ENCODE data around the gene SKAP2. TPM values are rescaled to one million over a fixed set of nuclear protein-coding genes. Genes with fewer than 3 reads are reported as not detected.

The SKAP2 gene
- total and polyA plus RNA-seq, 7 experiments from 2014 or later = 2.7 to 31.4 (median 3.1) TPM

GRCh38 chr7:26787701-26788100 is 76.7 kb downstream of the SKAP2 start:
- Mint-ChIP-seq H3K36me3 (peaks cover 0 to 5% (median 0%) of the 10 kb centered on the region in 5 donors), H3K4me3 (no peak overlapping the region), H3K27me3 (peaks cover 0 to 17% (median 3%) of the 10 kb centered on the region in 5 donors), H3K4me1 (peaks cover 0 to 3% (median 0%) of the 10 kb centered on the region in 7 donors), H3K27ac (no peak overlapping the region), H3K9me3 (peaks cover 0 to 6% (median 0%) of the 10 kb centered on the region in 11 donors)
- no peak for DNase-seq
- POLR2A ChIA-PET = no interaction called here
- intact Hi-C loops (cut with micrococcal nuclease) = no loop called here
- no peak overlapping the region for H3K27ac ChIP-seq (ENCODE audit: low read depth, low read length)
- H3K4me3 ChIP-seq (ENCODE audit: low read length) = no peak overlapping the region
- H3K27me3 ChIP-seq (ENCODE audit: control insufficient read depth in 2 of 2, insufficient read depth in 2 of 2, low read length in 2 of 2) = no peaks in the 10 kb centered on the region
- H3K36me3 ChIP-seq (ENCODE audit: control insufficient read depth in 2 of 3, insufficient read depth in 3 of 3, low read length in 3 of 3) = no peaks in the 10 kb centered on the region
- no peak for ATAC-seq
- H3K9me3 ChIP-seq (ENCODE audit: control insufficient read depth in 2 of 3, low read length in 3 of 3) = no peaks in the 10 kb centered on the region
- CTCF ChIA-PET = no interaction called here
- H3K4me1 ChIP-seq (ENCODE audit: control insufficient read depth in 2 of 2, insufficient read depth in 2 of 2, low read length in 2 of 2) = no peaks in the 10 kb centered on the region

GRCh38 chr7:26784118-26784517 is 80.3 kb downstream of the SKAP2 start:
- DNase-seq = no peak
- H3K36me3 Mint-ChIP-seq = peaks cover 0 to 5% (median 0%) of the 10 kb centered on the region in 5 donors
- Histone ChIP-seq H3K4me1 (ENCODE audit: control insufficient read depth in 2 of 2, insufficient read depth in 2 of 2, low read length in 2 of 2) (no peaks in the 10 kb centered on the region), H3K27me3 (ENCODE audit: control insufficient read depth in 2 of 2, insufficient read depth in 2 of 2, low read length in 2 of 2) (no peaks in the 10 kb centered on the region), H3K4me3 (ENCODE audit: low read length) (no peak overlapping the region), H3K9me3 (ENCODE audit: control insufficient read depth in 2 of 3, low read length in 3 of 3) (no peaks in the 10 kb centered on the region), H3K27ac (ENCODE audit: low read depth, low read length) (no peak overlapping the region), H3K36me3 (ENCODE audit: control insufficient read depth in 2 of 3, insufficient read depth in 3 of 3, low read length in 3 of 3) (no peaks in the 10 kb centered on the region)
- ChIA-PET POLR2A (no interaction called here), CTCF (no interaction called here)
- H3K4me1 Mint-ChIP-seq = peaks cover 0 to 3% (median 0%) of the 10 kb centered on the region in 7 donors
- peaks cover 0 to 6% (median 0%) of the 10 kb centered on the region in 11 donors for H3K9me3 Mint-ChIP-seq
- intact Hi-C loops (cut with micrococcal nuclease) = no loop called here
- H3K27ac Mint-ChIP-seq = no peak overlapping the region
- H3K4me3 Mint-ChIP-seq = no peak overlapping the region
- H3K27me3 Mint-ChIP-seq = peaks cover 2 to 17% (median 4%) of the 10 kb centered on the region in 5 donors
- no peak for ATAC-seq

GRCh38 chr7:26782501-26782900 is 81.9 kb downstream of the SKAP2 start:
- H3K27ac Mint-ChIP-seq = no peak overlapping the region
- no peak overlapping the region for H3K4me3 ChIP-seq (ENCODE audit: low read length)
- intact Hi-C loops (cut with micrococcal nuclease) = no loop called here

GRCh38 chr7:26779978-26780595 is 84.3 kb downstream of the SKAP2 start:
- no peak overlapping the region for H3K4me3 ChIP-seq (ENCODE audit: low read length)
- intact Hi-C loops (cut with micrococcal nuclease) = no loop called here
- no peak overlapping the region for H3K27ac ChIP-seq (ENCODE audit: low read depth, low read length)
- peaks cover 0 to 6% (median 0%) of the 10 kb centered on the region in 11 donors for H3K9me3 Mint-ChIP-seq
- H3K27me3 ChIP-seq (ENCODE audit: control insufficient read depth in 2 of 2, insufficient read depth in 2 of 2, low read length in 2 of 2) = no peaks in the 10 kb centered on the region
- no peaks in the 10 kb centered on the region for H3K4me1 Mint-ChIP-seq
- peaks cover 0 to 12% (median 2%) of the 10 kb centered on the region in 5 donors for H3K27me3 Mint-ChIP-seq
- ChIA-PET CTCF (interaction anchor here (1.1 kb wide), 1 partner anchor 8 kb away, joined by 3 read pairs; no protein-coding TSS in a partner anchor), POLR2A (no interaction called here)
- H3K4me3 Mint-ChIP-seq = no peak overlapping the region
- no peaks in the 10 kb centered on the region for H3K4me1 ChIP-seq (ENCODE audit: control insufficient read depth in 2 of 2, insufficient read depth in 2 of 2, low read length in 2 of 2)
- DNase-seq = no peak
- no peak for ATAC-seq
- H3K36me3 ChIP-seq (ENCODE audit: control insufficient read depth in 2 of 3, insufficient read depth in 3 of 3, low read length in 3 of 3) = no peaks in the 10 kb centered on the region
- no peaks in the 10 kb centered on the region for H3K9me3 ChIP-seq (ENCODE audit: control insufficient read depth in 2 of 3, low read length in 3 of 3)
- H3K27ac Mint-ChIP-seq = no peak overlapping the region
- peaks cover 0 to 5% (median 0%) of the 10 kb centered on the region in 5 donors for H3K36me3 Mint-ChIP-seq

More at GRCh38 chr7:26782501-26782900, 81.9 kb downstream of the SKAP2 start:
- ChIA-PET CTCF (no interaction called here), POLR2A (no interaction called here)
- Histone ChIP-seq H3K4me1 (ENCODE audit: control insufficient read depth in 2 of 2, insufficient read depth in 2 of 2, low read length in 2 of 2) (no peaks in the 10 kb centered on the region), H3K27ac (ENCODE audit: low read depth, low read length) (no peak overlapping the region), H3K9me3 (ENCODE audit: control insufficient read depth in 2 of 3, low read length in 3 of 3) (no peaks in the 10 kb centered on the region), H3K27me3 (ENCODE audit: control insufficient read depth in 2 of 2, insufficient read depth in 2 of 2, low read length in 2 of 2) (no peaks in the 10 kb centered on the region), H3K36me3 (ENCODE audit: control insufficient read depth in 2 of 3, insufficient read depth in 3 of 3, low read length in 3 of 3) (no peaks in the 10 kb centered on the region)
- no peak for DNase-seq
- Mint-ChIP-seq H3K4me3 (no peak overlapping the region), H3K4me1 (peaks cover 0 to 3% (median 0%) of the 10 kb centered on the region in 7 donors), H3K27me3 (peaks cover 0 to 12% (median 4%) of the 10 kb centered on the region in 5 donors), H3K9me3 (peaks cover 0 to 6% (median 0%) of the 10 kb centered on the region in 11 donors), H3K36me3 (peaks cover 0 to 5% (median 0%) of the 10 kb centered on the region in 5 donors)
- ATAC-seq = no peak

GRCh38 chr7:26777385-26777784 is 87.0 kb downstream of the SKAP2 start:
- DNase-seq (no peak), ATAC-seq (no peak)
- Mint-ChIP-seq H3K4me3 (no peak overlapping the region), H3K36me3 (no peaks in the 10 kb centered on the region), H3K27me3 (peaks cover 0 to 6% (median 2%) of the 10 kb centered on the region in 5 donors), H3K9me3 (no peaks in the 10 kb centered on the region), H3K27ac (no peak overlapping the region), H3K4me1 (no peaks in the 10 kb centered on the region)
- ChIA-PET CTCF (no interaction called here), POLR2A (no interaction called here)
- H3K4me3 ChIP-seq (ENCODE audit: low read length) = no peak overlapping the region
- H3K4me1 ChIP-seq (ENCODE audit: control insufficient read depth in 2 of 2, insufficient read depth in 2 of 2, low read length in 2 of 2) = no peaks in the 10 kb centered on the region
- intact Hi-C loops (cut with micrococcal nuclease) = no loop called here
- H3K9me3 ChIP-seq (ENCODE audit: control insufficient read depth in 2 of 3, low read length in 3 of 3) = no peaks in the 10 kb centered on the region
- no peaks in the 10 kb centered on the region for H3K36me3 ChIP-seq (ENCODE audit: control insufficient read depth in 2 of 3, insufficient read depth in 3 of 3, low read length in 3 of 3)
- H3K27me3 ChIP-seq (ENCODE audit: control insufficient read depth in 2 of 2, insufficient read depth in 2 of 2, low read length in 2 of 2) = no peaks in the 10 kb centered on the region
- H3K27ac ChIP-seq (ENCODE audit: low read depth, low read length) = no peak overlapping the region

GRCh38 chr7:26760501-26760900 is 103.9 kb downstream of the SKAP2 start:
- Histone ChIP-seq H3K4me3 (ENCODE audit: low read length) (no peak overlapping the region), H3K36me3 (ENCODE audit: control insufficient read depth in 2 of 3, insufficient read depth in 3 of 3, low read length in 3 of 3) (no peaks in the 10 kb centered on the region), H3K27me3 (ENCODE audit: control insufficient read depth in 2 of 2, insufficient read depth in 2 of 2, low read length in 2 of 2) (no peaks in the 10 kb centered on the region), H3K9me3 (ENCODE audit: control insufficient read depth in 2 of 3, low read length in 3 of 3) (no peaks in the 10 kb centered on the region), H3K4me1 (ENCODE audit: control insufficient read depth in 2 of 2, insufficient read depth in 2 of 2, low read length in 2 of 2) (no peaks in the 10 kb centered on the region), H3K27ac (ENCODE audit: low read depth, low read length) (no peak overlapping the region)
- peaks cover 0 to 5% (median 0%) of the 10 kb centered on the region in 11 donors for H3K9me3 Mint-ChIP-seq
- no peak overlapping the region for H3K4me3 Mint-ChIP-seq
- DNase-seq (no peak), ATAC-seq (no peak)
- no peak overlapping the region for H3K27ac Mint-ChIP-seq
- ChIA-PET POLR2A (no interaction called here), CTCF (no interaction called here)
- no peaks in the 10 kb centered on the region for H3K27me3 Mint-ChIP-seq
- no peaks in the 10 kb centered on the region for H3K36me3 Mint-ChIP-seq
- intact Hi-C loops (cut with micrococcal nuclease) = no loop called here
- H3K4me1 Mint-ChIP-seq = no peaks in the 10 kb centered on the region

GRCh38 chr7:26759108-26759507 is 105.3 kb downstream of the SKAP2 start:
- no peak overlapping the region for H3K4me3 Mint-ChIP-seq
- Histone ChIP-seq H3K36me3 (ENCODE audit: control insufficient read depth in 2 of 3, insufficient read depth in 3 of 3, low read length in 3 of 3) (no peaks in the 10 kb centered on the region), H3K4me1 (ENCODE audit: control insufficient read depth in 2 of 2, insufficient read depth in 2 of 2, low read length in 2 of 2) (no peaks in the 10 kb centered on the region), H3K9me3 (ENCODE audit: control insufficient read depth in 2 of 3, low read length in 3 of 3) (no peaks in the 10 kb centered on the region), H3K4me3 (ENCODE audit: low read length) (no peak overlapping the region), H3K27me3 (ENCODE audit: control insufficient read depth in 2 of 2, insufficient read depth in 2 of 2, low read length in 2 of 2) (no peaks in the 10 kb centered on the region), H3K27ac (ENCODE audit: low read depth, low read length) (no peak overlapping the region)
- no peak for ATAC-seq
- H3K36me3 Mint-ChIP-seq = no peaks in the 10 kb centered on the region
- ChIA-PET POLR2A (no interaction called here), CTCF (no interaction called here)
- H3K27ac Mint-ChIP-seq = no peak overlapping the region
- H3K4me1 Mint-ChIP-seq = no peaks in the 10 kb centered on the region
- no peak for DNase-seq
- intact Hi-C loops (cut with micrococcal nuclease) = no loop called here
- H3K9me3 Mint-ChIP-seq = peaks cover 0 to 8% (median 0%) of the 10 kb centered on the region in 11 donors
- H3K27me3 Mint-ChIP-seq = no peaks in the 10 kb centered on the region
